ENCODE results near the gene CEP120. TPM values are rescaled to one million over a fixed set of nuclear protein-coding genes. Genes with fewer than 3 reads are reported as not detected.

Gene CEP120
- total and polyA plus RNA-seq, 2 experiments from 2014 or later, result 4.9 to 16.3 TPM

DNA sequence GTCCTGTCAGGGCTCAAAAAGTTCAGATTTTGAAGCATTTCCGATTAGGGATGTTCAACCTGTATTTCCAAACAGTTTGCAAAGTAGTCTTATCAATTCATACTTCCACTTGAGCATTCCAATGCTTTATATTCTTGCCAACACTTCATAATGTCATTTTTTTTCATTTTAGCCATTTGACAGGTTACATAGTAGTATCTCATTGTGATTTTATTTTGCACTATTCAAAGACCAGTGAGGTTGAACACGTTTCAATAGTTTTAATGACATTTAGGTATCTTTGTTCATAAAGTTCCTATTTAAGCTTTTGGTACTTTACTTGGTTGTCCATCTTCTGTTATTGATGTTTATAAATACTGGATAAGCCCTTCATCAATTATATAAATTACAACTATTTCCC lies 71.4 kb downstream of the CEP120 start:
- Histone ChIP-seq H2AFZ (no peak overlapping the region), H4K20me1 (replicated peaks; ENCODE audit: insufficient read depth) (no peaks in the 10 kb centered on the region), H3K9me2 (ENCODE audit: insufficient read depth) (no peaks in the 10 kb centered on the region), H3K27me3 (ENCODE audit: insufficient read depth) (no peaks in the 10 kb centered on the region), H3K36me3 (ENCODE audit: insufficient read depth) (no peaks in the 10 kb centered on the region), H3K4me3 (no peak overlapping the region), H3K27ac (ENCODE audit: low read depth) (no peak overlapping the region), H3F3A (replicated peaks; ENCODE audit: low read depth) (no peaks in the 10 kb centered on the region), H3K79me2 (replicated peaks; ENCODE audit: insufficient read depth) (no peaks in the 10 kb centered on the region), H3K4me1 (ENCODE audit: insufficient read depth) (peaks cover 4% of the 10 kb centered on the region; the same call in 1 of the 2 replicates), H3K4me2 (no peak overlapping the region)
- peaks cover 24% of the 10 kb centered on the region; the same call in 2 of the 3 replicates for H3K9me3 Mint-ChIP-seq
- no peak for TF ChIP-seq EZH2 (IDR thresholded peaks at IDR 0.05; ENCODE audit: low read depth, unreplicated experiment)
- TF ChIP-seq ZNF331 (CRISPR knock-in tag; IDR thresholded peaks at IDR 0.05; ENCODE audit: low read depth), result no peak
- TF ChIP-seq STAT1 (IDR thresholded peaks at IDR 0.05; ENCODE audit: unreplicated experiment), result no peak
- no peak for TF ChIP-seq ZNF114 (CRISPR knock-in tag; IDR thresholded peaks at IDR 0.05)
- no peak for TF ChIP-seq CREB1 (CRISPR knock-in tag; IDR thresholded peaks at IDR 0.05; ENCODE audit: low read depth)
- TF ChIP-seq JUNB (IDR thresholded peaks at IDR 0.05; ENCODE audit: unreplicated experiment), result no peak
- no peak for TF ChIP-seq POLR2AphosphoS5 (IDR thresholded peaks at IDR 0.05; ENCODE audit: low read depth)
- TF ChIP-seq, protein P1, sequence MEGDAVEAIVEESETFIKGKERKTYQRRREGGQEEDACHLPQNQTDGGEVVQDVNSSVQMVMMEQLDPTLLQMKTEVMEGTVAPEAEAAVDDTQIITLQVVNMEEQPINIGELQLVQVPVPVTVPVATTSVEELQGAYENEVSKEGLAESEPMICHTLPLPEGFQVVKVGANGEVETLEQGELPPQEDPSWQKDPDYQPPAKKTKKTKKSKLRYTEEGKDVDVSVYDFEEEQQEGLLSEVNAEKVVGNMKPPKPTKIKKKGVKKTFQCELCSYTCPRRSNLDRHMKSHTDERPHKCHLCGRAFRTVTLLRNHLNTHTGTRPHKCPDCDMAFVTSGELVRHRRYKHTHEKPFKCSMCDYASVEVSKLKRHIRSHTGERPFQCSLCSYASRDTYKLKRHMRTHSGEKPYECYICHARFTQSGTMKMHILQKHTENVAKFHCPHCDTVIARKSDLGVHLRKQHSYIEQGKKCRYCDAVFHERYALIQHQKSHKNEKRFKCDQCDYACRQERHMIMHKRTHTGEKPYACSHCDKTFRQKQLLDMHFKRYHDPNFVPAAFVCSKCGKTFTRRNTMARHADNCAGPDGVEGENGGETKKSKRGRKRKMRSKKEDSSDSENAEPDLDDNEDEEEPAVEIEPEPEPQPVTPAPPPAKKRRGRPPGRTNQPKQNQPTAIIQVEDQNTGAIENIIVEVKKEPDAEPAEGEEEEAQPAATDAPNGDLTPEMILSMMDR (conservative IDR thresholded peaks at IDR 0.05; ENCODE audit: low read depth in 2 of 2), result no peak
- no peak for TF ChIP-seq NANOG (IDR thresholded peaks at IDR 0.05; ENCODE audit: borderline replicate concordance)
- TF ChIP-seq, protein P2, sequence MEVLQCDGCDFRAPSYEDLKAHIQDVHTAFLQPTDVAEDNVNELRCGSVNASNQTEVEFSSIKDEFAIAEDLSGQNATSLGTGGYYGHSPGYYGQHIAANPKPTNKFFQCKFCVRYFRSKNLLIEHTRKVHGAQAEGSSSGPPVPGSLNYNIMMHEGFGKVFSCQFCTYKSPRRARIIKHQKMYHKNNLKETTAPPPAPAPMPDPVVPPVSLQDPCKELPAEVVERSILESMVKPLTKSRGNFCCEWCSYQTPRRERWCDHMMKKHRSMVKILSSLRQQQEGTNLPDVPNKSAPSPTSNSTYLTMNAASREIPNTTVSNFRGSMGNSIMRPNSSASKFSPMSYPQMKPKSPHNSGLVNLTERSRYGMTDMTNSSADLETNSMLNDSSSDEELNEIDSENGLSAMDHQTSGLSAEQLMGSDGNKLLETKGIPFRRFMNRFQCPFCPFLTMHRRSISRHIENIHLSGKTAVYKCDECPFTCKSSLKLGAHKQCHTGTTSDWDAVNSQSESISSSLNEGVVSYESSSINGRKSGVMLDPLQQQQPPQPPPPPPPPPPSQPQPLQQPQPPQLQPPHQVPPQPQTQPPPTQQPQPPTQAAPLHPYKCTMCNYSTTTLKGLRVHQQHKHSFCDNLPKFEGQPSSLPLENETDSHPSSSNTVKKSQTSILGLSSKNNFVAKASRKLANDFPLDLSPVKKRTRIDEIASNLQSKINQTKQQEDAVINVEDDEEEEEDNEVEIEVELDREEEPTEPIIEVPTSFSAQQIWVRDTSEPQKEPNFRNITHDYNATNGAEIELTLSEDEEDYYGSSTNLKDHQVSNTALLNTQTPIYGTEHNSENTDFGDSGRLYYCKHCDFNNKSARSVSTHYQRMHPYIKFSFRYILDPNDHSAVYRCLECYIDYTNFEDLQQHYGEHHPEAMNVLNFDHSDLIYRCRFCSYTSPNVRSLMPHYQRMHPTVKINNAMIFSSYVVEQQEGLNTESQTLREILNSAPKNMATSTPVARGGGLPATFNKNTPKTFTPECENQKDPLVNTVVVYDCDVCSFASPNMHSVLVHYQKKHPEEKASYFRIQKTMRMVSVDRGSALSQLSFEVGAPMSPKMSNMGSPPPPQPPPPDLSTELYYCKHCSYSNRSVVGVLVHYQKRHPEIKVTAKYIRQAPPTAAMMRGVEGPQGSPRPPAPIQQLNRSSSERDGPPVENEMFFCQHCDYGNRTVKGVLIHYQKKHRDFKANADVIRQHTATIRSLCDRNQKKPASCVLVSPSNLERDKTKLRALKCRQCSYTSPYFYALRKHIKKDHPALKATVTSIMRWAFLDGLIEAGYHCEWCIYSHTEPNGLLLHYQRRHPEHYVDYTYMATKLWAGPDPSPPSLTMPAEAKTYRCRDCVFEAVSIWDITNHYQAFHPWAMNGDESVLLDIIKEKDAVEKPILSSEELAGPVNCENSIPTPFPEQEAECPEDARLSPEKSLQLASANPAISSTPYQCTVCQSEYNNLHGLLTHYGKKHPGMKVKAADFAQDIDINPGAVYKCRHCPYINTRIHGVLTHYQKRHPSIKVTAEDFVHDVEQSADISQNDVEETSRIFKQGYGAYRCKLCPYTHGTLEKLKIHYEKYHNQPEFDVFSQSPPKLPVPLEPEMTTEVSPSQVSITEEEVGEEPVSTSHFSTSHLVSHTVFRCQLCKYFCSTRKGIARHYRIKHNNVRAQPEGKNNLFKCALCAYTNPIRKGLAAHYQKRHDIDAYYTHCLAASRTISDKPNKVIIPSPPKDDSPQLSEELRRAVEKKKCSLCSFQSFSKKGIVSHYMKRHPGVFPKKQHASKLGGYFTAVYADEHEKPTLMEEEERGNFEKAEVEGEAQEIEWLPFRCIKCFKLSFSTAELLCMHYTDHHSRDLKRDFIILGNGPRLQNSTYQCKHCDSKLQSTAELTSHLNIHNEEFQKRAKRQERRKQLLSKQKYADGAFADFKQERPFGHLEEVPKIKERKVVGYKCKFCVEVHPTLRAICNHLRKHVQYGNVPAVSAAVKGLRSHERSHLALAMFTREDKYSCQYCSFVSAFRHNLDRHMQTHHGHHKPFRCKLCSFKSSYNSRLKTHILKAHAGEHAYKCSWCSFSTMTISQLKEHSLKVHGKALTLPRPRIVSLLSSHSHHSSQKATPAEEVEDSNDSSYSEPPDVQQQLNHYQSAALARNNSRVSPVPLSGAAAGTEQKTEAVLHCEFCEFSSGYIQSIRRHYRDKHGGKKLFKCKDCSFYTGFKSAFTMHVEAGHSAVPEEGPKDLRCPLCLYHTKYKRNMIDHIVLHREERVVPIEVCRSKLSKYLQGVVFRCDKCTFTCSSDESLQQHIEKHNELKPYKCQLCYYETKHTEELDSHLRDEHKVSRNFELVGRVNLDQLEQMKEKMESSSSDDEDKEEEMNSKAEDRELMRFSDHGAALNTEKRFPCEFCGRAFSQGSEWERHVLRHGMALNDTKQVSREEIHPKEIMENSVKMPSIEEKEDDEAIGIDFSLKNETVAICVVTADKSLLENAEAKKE (CRISPR knock-in tag; IDR thresholded peaks at IDR 0.05), result no peak
- TF ChIP-seq, protein P3, sequence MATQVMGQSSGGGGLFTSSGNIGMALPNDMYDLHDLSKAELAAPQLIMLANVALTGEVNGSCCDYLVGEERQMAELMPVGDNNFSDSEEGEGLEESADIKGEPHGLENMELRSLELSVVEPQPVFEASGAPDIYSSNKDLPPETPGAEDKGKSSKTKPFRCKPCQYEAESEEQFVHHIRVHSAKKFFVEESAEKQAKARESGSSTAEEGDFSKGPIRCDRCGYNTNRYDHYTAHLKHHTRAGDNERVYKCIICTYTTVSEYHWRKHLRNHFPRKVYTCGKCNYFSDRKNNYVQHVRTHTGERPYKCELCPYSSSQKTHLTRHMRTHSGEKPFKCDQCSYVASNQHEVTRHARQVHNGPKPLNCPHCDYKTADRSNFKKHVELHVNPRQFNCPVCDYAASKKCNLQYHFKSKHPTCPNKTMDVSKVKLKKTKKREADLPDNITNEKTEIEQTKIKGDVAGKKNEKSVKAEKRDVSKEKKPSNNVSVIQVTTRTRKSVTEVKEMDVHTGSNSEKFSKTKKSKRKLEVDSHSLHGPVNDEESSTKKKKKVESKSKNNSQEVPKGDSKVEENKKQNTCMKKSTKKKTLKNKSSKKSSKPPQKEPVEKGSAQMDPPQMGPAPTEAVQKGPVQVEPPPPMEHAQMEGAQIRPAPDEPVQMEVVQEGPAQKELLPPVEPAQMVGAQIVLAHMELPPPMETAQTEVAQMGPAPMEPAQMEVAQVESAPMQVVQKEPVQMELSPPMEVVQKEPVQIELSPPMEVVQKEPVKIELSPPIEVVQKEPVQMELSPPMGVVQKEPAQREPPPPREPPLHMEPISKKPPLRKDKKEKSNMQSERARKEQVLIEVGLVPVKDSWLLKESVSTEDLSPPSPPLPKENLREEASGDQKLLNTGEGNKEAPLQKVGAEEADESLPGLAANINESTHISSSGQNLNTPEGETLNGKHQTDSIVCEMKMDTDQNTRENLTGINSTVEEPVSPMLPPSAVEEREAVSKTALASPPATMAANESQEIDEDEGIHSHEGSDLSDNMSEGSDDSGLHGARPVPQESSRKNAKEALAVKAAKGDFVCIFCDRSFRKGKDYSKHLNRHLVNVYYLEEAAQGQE (IDR thresholded peaks at IDR 0.05; ENCODE audit: unreplicated experiment), result no peak
- no peak for TF ChIP-seq EZH2phosphoT487 (IDR thresholded peaks at IDR 0.05; ENCODE audit: unreplicated experiment)
- TF ChIP-seq, protein P4, sequence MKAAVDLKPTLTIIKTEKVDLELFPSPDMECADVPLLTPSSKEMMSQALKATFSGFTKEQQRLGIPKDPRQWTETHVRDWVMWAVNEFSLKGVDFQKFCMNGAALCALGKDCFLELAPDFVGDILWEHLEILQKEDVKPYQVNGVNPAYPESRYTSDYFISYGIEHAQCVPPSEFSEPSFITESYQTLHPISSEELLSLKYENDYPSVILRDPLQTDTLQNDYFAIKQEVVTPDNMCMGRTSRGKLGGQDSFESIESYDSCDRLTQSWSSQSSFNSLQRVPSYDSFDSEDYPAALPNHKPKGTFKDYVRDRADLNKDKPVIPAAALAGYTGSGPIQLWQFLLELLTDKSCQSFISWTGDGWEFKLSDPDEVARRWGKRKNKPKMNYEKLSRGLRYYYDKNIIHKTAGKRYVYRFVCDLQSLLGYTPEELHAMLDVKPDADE (IDR thresholded peaks at IDR 0.05), result no peak
- no peak overlapping the region for H3K27ac Mint-ChIP-seq
- no peak overlapping the region for H3K4me3 Mint-ChIP-seq
- no peaks in the 10 kb centered on the region for H3K27me3 Mint-ChIP-seq (ENCODE audit: insufficient read depth, low read depth, poor library complexity)
- no peak for ATAC-seq
- DNase-seq (ENCODE audit: low spot score), result no peak
- H3K36me3 Mint-ChIP-seq (ENCODE audit: low read depth), result peaks cover 28% of the 10 kb centered on the region
- no peaks in the 10 kb centered on the region; the same call in 2 of the 3 replicates for H3K4me1 Mint-ChIP-seq

Data from GM23338 (cell line).